ENCODE measurements around the gene CASR.
"Not testable (repeated sequence)": the region's sequence is repeated elsewhere in the genome, so short reads cannot be mapped to it uniquely, and the experiment has no call there.

CASR gene, protein sequence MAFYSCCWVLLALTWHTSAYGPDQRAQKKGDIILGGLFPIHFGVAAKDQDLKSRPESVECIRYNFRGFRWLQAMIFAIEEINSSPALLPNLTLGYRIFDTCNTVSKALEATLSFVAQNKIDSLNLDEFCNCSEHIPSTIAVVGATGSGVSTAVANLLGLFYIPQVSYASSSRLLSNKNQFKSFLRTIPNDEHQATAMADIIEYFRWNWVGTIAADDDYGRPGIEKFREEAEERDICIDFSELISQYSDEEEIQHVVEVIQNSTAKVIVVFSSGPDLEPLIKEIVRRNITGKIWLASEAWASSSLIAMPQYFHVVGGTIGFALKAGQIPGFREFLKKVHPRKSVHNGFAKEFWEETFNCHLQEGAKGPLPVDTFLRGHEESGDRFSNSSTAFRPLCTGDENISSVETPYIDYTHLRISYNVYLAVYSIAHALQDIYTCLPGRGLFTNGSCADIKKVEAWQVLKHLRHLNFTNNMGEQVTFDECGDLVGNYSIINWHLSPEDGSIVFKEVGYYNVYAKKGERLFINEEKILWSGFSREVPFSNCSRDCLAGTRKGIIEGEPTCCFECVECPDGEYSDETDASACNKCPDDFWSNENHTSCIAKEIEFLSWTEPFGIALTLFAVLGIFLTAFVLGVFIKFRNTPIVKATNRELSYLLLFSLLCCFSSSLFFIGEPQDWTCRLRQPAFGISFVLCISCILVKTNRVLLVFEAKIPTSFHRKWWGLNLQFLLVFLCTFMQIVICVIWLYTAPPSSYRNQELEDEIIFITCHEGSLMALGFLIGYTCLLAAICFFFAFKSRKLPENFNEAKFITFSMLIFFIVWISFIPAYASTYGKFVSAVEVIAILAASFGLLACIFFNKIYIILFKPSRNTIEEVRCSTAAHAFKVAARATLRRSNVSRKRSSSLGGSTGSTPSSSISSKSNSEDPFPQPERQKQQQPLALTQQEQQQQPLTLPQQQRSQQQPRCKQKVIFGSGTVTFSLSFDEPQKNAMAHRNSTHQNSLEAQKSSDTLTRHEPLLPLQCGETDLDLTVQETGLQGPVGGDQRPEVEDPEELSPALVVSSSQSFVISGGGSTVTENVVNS

DNA sequence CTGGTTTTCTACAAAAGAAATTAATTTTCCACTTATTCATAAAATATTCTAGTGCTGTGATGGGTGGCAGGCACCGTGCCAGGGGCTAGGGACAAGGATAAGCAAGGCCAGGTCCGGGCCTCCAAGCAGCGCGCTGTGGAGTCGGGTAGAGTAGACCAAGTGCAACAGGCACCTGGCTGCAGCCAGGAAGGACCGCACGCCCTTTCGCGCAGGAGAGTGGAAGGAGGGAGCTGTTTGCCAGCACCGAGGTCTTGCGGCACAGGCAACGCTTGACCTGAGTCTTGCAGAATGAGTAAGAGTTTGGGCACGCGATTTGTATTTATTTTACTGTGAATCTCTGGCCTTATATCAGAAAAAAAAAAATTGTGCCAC lies at the start of gene CASR:
CASR (plus strand) TSS at position 148 of the 372 bp plus-strand sequence. CDS start 70,522 bp downstream, outside the sequence.
- DNase-seq: no peak

DNA sequence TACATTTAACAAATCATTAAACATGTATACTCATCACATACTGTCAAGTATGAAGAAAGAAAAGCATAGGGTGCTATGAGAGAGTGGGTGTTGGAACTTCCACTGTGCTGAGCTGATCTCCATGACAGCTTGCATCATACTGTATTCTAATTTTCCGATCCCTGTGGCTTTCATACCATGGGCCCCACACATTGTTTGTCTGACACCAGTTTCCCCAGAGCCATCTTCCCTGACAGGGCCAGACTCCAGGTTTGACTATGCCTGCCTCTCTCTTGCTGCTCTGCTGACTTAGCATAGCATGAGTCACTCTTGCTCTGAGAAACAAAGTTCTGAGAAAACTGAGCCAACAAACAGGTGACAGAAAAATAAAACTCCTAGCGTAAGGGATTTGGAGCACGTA lies 37.0 kb upstream of the CASR start:
- DNase-seq: no peak

DNA sequence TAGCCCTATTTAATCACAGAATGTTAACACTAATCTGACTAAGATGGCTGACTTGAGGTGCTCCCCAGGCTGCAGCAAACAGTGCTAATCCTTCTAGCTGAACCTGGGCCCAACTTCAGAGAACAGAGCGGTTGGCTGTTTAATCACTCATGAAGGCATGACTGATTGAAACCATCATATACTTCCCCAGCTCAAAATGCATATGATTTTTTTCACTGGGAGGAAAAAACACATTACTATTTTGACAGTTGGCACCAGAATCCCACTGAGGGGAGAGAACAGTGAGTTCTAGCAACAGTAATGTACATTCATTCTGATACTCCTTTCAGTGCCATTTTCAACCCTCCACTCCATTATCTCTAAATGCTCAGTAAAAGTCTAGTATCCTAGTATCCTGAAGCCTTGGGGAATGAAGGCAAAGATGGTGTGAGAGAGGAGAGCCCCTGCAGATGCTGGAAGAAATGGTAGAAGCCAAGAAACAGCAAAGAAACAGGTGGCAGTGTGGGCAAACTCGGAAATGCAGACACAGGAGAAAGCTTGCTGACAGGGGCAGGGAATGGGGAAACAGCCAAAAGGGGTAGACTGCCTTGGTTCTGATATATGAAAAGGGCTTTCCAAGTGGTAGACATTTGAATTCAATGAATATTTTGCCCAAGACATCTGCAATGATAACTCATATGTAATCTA lies 34.4 kb upstream of the CASR start:
- DNase-seq: no peak

DNA sequence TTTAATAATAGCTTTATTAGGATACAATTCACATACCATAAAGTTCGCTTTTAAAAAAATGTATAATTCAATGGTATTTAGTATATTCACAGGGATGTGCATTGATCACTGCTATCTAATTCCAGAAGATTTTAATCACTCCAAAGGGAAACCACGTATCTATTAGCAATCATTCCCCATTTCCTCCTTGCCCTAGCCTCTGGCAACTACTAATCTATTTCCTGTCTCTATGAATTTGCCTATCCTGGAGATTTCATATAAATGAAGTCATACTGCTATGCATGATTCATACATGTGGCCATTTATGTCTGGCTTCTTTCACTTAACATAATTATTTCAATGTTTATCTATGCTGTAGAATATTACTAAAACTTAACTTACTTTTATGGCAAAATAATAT lies 32.0 kb upstream of the CASR start:
- no peak for DNase-seq

DNA sequence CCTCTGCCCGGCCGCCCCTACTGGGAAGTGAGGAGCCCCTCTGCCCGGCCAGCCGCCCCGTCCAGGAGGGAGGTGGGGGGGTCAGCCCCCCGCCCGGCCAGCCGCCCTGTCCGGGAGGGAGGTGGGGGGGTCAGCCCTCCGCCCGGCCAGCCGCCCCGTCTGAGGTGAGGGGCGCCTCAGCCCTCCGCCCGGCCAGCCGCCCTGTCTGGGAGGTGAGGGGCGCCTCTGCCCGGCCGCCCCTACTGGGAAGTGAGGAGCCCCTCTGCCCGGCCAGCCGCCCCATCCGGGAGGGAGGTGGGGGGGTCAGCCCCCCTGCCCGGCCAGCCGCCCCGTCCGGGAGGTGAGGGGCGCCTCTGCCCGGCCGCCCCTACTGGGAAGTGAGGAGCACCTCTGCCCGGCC lies 18.5 kb upstream of the CASR start:
- DNase-seq: not testable (repeated sequence)

DNA sequence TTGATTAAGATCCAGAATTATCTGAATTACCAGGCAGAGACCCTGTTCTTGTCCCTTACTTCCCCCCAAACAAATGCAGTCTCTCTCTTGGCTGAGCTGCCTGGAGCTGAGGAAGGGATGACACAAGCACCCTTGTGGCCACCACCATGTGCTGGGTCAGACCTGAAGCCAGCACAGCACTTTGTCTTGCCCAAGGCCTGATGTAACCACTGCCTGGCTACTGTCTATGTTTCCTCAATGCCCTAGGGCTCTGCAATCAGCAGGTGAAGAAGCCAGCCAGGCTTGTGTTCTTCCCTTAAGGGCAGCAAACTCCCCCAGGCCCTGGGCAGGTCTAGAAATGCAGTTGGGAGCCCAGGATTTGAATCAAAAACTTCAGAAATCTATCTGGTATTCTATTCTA lies 15.8 kb upstream of the CASR start:
- no peak for DNase-seq

DNA sequence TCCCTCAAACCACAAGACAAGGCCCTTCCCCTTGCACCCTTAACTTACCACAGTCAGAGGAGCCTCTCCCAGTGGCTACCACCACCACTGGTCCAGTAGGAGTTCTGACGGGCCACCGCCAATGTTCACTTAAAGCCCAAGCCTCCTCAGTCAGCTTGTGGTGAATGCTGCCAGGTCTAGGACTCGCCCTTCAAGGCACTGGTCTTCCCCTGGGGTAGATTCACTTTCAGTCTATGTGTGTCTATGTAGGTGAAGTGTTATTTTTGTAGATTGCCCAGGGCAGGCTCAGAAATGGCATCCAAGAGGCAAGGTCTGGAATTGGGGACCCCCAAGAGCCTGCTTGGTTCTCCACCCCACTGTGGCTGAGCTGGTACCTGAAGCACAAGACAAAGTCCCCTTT lies 15.4 kb upstream of the CASR start:
- no peak for DNase-seq

DNA sequence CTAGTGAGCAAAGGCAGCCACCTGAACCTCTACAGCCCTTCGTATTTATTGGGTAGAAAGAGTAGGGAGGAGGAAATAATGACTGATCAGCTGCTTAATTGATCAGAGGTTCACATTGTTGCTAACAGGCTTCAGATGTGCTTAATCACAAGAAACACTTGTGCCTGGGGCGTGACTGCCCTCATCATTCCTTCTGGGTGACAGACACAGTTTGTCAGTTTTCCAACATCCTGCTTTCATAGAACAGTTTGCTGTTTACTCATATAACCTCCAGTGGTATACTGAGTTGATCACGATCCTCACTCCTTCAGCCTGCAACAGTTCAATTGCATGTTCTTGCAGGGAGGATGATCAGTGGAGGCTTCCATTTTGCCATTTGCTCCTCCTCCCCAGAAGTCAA lies 13.6 kb upstream of the CASR start:
- DNase-seq: no peak

DNA sequence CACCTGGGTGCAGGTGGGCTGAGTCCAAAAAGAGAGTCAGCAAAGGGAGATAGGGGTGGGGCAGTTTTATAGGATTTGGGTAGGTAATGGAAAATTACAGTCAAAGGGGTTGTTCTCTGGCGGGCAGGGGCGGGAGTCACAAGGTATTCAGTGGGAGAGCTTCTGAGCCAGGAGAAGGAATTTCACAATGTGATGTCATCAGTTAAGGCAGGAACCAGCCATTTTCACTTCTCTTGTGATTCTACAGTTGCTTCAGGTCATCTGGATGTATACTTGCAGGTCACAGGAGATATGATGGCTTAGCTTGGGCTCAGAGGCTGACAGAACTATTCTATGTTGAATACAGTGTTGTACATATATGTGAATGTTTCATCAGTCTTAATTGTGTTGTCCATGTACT lies 12.1 kb upstream of the CASR start:
- not testable (repeated sequence) for DNase-seq

DNA sequence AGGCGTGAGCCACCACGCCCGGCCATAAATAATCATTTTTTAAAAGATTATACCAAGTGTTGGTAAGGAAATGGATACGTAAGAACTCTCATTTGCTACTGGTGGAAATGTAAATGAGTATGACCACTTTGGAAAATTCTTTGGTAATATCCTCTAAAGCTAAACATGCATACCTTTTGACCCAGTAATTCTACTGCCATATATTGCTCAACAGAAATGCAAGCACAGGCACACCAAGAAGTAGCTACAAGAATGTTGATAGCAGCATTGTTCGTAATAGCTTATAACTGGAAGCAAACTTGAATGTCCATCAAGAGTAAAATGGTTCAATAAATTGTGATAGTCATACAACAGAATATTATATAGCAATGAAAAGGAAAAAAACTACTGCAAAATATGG lies 4.8 kb upstream of the CASR start:
- no peak for DNase-seq

DNA sequence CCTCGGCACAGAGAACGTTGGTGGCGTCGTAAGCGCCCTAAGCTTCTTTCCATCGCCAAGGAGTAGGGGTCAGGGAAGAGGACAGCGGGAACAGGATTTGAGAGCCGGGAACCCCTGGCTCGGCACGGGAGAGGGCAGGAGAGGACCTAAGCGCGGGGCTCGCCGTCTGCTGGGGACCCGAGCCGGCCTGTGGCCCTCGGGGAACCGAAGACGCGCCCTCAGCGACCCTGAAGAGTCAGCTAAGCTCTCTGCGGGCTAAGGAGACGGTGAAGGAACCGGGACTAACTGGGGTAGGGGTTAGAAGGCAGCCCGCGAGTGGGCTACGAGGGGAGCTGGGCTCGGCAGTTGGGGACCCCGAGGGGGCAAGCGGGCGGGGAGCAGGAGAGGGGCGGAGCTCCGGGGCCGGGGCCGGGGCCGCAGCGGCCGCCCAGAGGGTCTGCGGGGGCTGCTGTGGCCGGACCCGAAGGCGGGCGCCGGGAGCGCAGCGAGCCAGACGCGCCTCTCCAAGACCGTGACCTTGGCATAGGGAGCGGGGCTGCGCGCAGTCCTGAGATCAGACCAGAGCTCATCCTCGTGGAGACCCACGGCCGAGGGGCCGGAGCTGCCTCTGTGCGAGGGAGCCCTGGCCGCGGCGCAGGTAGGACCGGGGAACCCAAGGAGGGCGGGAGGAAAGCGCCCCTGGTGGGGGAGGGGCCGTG lies 574 bp downstream of the CASR start:
- no peak for DNase-seq

DNA sequence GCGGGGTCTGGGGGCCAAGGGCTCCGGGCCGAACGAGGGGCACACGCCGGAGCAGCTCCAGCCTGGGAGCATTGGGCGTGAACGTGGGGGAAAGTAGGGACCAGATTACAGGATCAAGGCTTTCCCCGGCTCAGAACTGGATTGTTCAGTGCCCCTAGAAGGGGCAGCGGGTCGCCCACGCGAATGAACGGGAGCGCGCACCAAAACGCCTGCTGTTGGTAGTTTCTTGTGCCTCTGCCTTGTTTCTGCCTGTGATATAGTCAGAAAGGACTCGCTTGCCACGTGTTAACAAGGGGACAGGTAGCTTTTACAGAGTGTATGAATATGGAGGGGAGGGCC lies 1.1 kb downstream of the CASR start:
- no peak for DNase-seq

DNA sequence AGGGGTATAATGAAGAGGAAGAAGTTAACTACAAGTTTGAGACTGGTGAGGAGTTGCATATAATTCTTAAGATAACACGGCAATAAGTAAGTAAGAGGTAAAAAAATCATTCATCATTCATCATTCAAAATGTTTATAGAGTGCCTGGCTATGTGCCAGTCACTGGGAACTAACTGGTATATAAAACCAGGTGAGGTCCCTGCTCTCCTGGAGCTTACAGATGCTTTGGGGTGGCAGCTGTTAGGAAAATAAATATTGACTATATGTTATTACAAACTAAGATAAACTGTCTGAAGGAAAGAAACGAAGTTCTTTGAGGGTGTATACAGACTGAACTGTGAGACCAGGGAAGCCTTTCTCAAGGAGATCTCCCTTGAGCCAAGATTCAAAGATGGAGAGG lies 2.9 kb downstream of the CASR start:
- no peak for DNase-seq

DNA sequence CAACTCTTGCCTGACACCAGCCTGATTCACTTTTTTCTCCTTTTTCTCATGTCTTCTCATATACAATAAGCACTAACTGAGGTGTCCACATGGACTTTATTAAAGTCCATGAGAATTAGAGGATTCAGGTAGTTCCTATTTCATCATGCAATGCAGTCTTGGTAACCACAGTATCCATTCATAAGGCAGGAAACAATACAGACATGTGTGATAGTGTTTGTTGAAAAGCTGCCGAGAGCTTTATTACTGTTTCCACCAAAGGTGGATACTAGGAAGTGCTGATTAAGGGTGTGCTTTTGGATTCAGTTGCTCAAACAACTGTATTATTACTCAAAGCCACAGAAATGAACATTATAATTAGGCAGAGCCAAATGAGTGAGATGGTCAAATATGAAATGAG lies 5.3 kb downstream of the CASR start:
- no peak for DNase-seq

DNA sequence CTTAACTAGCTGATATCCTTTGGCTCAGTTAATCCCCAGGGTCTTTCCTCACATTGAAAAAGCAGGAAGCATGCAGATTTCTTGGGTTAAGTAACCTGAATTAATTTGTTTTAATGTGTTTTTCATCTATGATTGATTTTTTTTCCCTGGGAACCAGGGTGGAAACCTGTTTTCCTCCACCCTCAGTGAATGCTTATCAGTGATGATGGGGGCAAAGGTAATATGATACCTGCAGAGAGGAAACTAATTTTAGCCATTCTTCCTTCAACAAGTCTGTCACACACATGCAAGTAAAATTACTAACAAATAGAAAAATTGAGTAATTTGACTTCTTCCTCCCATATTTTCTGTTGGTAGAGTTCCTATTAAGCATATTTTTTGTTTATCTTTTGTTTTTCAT lies 5.9 kb downstream of the CASR start:
- DNase-seq: no peak

DNA sequence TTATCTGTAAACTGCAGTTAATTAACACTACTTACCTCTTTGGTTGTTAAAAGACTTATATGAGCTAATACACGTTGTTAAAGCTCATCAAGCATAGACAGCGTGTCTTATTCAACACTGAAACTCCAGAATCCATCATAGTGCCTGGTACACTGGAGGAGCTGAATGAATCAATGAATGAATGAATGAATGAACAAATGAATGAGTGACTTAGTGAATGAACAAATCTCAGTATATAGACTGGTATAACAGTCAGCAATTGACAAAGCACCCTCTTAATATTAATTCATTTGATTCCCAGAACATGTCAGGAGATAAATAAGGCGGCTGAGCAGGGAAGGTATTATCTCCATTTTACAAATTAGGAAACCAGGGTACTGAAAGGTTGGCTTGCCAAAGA lies 7.1 kb downstream of the CASR start:
- no peak for DNase-seq

DNA sequence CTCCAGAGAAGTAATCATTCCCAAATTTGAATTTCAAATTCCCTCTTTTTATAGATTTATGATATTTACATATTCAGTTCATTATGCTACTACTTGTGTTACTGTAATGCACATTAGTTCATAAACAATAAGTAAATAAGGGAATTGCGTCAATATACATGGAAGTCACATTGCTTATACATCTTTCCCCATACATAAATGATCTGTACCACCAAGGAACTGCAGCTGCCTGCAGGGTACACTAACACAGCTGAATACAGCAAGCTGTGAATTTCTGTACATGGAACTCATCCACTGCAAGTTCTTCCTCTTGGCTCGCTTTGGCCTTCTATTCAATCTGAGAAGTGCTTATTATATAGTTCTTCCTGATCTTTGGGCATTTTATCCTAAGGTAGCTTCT lies 15.5 kb downstream of the CASR start:
- no peak for DNase-seq

DNA sequence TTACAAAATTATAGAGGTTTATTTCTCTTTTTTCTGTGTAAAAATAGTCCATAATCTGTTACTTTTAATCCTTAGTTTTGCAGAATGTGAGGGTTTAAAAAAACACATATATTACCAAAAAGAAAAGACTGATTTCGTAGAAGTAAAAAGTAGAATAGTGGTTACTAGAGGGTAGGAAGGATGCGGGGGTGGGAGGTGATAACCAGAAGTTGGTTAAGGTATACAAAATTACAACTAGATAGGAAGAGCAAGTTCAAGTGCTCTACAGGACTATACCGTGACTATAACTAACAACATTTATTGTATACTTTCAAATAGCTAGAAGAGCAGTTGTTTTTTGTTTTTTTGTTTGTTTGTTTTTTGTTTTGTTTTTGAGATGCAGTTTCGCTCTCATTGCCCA lies 16.1 kb downstream of the CASR start:
- no peak for DNase-seq

DNA sequence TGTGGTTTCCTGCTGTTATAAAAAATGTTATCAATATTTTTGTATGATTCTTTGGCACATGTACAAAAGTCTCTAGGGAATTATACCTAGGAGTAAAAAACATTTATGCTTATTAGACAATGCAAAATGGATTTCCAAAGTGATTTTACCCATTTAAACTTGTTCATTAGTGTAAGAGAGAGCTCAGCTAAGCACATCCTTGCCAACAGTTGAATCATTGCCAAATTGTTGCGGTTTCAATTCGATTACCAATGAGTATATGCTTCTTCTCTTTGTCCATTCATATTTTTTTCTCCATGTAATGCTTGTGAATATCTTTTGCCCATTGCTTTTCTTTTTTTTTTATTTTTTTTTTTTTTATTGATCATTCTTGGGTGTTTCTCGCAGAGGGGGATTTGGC lies 17.2 kb downstream of the CASR start:
- DNase-seq: peak; percentile 42

DNA sequence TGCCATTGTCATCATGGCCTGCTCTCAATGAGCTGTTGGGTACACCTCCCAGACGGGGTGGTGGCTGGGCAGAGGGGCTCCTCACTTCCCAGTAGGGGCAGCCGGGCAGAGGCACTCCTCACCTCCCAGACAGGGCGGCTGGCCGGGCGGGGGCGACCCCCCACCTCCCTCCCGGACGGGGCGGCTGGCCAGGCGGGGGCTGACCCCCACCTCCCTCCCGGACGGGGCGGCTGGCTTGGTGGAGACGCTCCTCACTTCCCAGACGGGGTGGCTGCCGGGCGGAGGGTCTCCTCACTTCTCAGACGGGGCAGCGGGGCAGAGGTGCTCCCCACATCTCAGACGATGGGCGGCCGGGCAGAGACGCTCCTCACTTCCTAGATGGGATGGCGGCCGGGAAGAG lies 18.0 kb downstream of the CASR start:
- DNase-seq: not testable (repeated sequence)

DNA sequence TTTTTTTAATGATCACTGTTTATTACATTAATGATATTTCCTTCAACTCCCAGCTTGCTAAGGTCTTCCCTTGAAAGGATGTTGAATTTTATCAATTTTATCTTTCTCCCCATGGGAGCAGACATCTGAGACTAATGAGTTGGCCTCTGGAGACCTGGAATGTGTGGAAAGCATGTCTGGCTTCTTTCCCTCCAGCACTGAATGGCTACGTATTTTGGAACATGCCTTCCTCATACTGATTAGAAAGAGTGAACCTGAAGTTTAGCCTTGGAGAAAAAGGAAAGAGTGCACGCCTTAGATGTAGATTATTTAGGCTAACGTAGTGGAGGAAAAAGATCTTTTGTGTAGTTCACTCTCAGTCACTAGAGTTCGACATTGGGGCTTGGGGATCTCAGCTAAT lies 25.1 kb downstream of the CASR start:
- DNase-seq: no peak

DNA sequence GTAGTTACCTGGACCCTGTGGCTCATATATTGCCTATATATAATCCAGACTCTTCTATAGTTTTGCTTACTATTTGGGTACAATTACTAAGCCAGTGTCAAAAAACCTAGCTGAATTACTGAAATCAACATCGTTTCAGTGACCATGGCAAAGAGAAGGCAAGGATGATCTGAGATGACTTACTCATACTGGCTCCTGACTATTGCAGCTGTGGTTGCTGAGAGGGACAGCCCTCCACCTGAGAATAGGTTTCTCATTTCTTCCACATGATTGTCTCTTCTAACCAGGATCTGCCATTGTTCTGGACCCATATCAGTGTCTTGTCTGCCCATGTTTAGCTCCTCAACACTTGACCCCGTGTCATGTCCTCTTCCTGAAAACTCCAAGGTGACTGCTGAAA lies 30.2 kb downstream of the CASR start:
- DNase-seq: no peak

DNA sequence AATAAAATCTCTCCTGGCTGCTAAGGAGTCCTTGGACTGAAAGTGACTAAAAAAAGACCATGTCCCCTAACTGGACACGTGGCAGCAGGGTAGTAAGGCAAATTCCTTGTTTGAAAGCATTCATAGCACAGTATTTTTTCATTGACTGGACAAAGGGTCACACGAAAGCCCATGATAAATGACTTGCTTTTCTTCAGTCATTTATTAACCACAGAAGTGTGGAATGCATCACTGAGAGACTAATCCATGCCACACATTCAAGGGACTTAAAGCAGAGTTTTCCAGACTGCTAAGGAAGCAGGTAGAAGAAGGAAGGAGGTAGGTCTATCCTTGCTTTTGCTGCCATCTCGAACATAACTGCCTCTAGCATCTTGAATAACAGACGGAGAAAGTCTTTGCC lies 31.2 kb downstream of the CASR start:
- no peak for DNase-seq

Data from hematopoietic multipotent progenitor cell treated with erythropoietin and hydrocortisone succinate and interleukin-3 and kit ligand, for 6 days (in vitro differentiated cells).